ENCODE data around the gene CDKAL1.

CDKAL1 gene

DNA sequence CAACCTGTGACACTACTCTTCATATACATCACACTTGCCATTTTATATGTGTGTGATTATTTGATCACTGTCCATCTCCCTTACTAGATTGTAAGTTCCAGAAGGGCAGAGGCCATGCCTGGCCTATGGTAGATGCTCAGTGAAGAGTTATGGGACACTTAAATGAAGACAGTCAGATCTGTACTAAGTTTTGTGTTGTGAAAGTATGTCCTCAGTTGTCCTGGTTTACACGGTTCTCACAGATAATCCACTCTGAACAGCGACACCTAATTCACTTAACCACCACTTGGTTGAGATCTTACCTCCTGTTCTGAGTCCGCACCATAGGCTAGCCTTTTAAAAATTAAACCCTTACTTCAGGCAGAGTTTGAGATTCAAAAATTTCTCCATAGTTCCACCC, 625.2 kb downstream of the CDKAL1 start:
- ChIA-PET POLR2A (no interaction called here), CTCF (no interaction called here)
- DNase-seq (ENCODE audit: extremely low spot score), result no peak

DNA sequence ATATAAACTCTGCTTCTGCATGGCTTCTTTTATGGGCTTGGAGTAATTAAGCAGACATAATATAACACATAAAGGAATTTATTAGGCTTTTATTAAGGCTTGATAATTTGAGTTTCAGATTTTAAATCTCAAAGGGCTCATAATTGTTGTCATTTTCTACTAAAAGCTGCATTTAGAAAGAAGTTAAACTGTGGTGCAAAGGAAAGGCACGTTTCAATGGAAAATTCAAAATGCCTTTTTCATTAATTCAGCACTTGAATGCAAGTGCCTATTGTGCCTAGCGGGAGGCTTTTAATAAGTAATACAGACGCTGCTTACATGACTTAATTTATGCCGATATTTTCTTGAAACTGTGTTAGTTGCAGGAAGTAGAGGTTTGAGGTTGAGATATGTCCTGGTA, 627.5 kb downstream of the CDKAL1 start:
- POLR2A ChIA-PET, result no interaction called here
- CTCF ChIA-PET, result no interaction called here
- DNase-seq (ENCODE audit: extremely low spot score), result no peak
- TF ChIP-seq BHLHE40 (IDR thresholded peaks at IDR 0.05; ENCODE audit: borderline replicate concordance), result no peak
- TF ChIP-seq FOXK2 (IDR thresholded peaks at IDR 0.05), result no peak
- TF ChIP-seq L3MBTL2 (conservative IDR thresholded peaks at IDR 0.05), result no peak
- TF ChIP-seq HDGF (IDR thresholded peaks at IDR 0.05; ENCODE audit: borderline replicate concordance), result no peak
- no peak for TF ChIP-seq TARDBP (IDR thresholded peaks at IDR 0.05)
- no peak for TF ChIP-seq LEF1 (IDR thresholded peaks at IDR 0.05; ENCODE audit: borderline replicate concordance)
- TF ChIP-seq NFRKB (IDR thresholded peaks at IDR 0.05), result no peak
- TF ChIP-seq ZNF384 (IDR thresholded peaks at IDR 0.05), result no peak
- no peak for TF ChIP-seq CTBP1 (IDR thresholded peaks at IDR 0.05; ENCODE audit: borderline replicate concordance)
- no peak for TF ChIP-seq ELF4 (IDR thresholded peaks at IDR 0.05)
- no peak for TF ChIP-seq FOXA1 (IDR thresholded peaks at IDR 0.05)
- TF ChIP-seq ARNT (IDR thresholded peaks at IDR 0.05), result no peak
- TF ChIP-seq FOXM1 (IDR thresholded peaks at IDR 0.05; ENCODE audit: borderline replicate concordance), result no peak
- TF ChIP-seq, protein P1, sequence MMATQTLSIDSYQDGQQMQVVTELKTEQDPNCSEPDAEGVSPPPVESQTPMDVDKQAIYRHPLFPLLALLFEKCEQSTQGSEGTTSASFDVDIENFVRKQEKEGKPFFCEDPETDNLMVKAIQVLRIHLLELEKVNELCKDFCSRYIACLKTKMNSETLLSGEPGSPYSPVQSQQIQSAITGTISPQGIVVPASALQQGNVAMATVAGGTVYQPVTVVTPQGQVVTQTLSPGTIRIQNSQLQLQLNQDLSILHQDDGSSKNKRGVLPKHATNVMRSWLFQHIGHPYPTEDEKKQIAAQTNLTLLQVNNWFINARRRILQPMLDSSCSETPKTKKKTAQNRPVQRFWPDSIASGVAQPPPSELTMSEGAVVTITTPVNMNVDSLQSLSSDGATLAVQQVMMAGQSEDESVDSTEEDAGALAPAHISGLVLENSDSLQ (IDR thresholded peaks at IDR 0.05), result no peak
- no peak for TF ChIP-seq SUZ12 (IDR thresholded peaks at IDR 0.05)
- TF ChIP-seq SP1 (IDR thresholded peaks at IDR 0.05), result no peak

More for the DNA sequence above, 625.2 kb downstream of the CDKAL1 start:
- TF ChIP-seq TARDBP (IDR thresholded peaks at IDR 0.05) (no peak), SUZ12 (IDR thresholded peaks at IDR 0.05) (no peak), ELF4 (IDR thresholded peaks at IDR 0.05) (no peak), BHLHE40 (IDR thresholded peaks at IDR 0.05; ENCODE audit: borderline replicate concordance) (no peak), FOXK2 (IDR thresholded peaks at IDR 0.05) (no peak), CTBP1 (IDR thresholded peaks at IDR 0.05; ENCODE audit: borderline replicate concordance) (no peak), ZNF384 (IDR thresholded peaks at IDR 0.05) (no peak), FOXA1 (IDR thresholded peaks at IDR 0.05) (no peak), HDGF (IDR thresholded peaks at IDR 0.05; ENCODE audit: borderline replicate concordance) (no peak), ARNT (IDR thresholded peaks at IDR 0.05) (no peak), SP1 (IDR thresholded peaks at IDR 0.05) (no peak), L3MBTL2 (conservative IDR thresholded peaks at IDR 0.05) (no peak)
- TF ChIP-seq, protein P1 (IDR thresholded peaks at IDR 0.05), result no peak

DNA sequence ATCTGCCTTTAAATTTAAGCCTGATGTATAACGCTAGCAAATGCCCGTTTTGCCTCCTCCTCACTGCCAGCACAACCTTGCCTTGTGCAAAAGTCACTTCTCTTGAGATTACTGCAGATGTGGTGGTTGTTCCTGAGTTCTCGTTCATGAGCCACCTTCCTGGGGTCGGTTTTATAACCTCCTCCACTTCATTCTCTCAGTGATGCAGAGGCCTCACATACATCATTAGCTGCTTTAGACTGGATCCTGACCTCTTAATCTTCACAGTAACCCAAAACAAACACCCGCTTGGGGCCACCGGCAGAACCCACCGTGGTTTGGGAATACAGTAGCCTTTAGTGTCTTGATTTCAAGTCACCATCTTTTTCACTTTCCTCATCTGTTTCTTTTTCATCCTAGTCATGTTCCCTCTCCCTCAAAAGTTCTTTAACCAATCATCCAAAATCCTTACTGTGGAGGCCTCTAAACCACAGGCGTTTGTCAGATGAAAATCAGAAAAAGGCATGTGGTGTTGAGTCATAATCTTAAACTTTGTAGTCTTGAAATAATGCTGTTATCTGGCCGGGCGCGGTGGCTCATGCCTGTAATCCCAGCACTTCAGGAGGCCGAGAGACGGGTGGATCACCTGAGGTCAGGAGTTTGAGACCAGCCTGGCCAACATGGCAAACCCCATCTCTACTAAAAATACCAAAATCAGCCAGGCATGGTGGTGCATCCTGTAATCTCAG, 629.0 kb downstream of the CDKAL1 start:
- TF ChIP-seq FOXK2 (IDR thresholded peaks at IDR 0.05) (no peak), NFRKB (IDR thresholded peaks at IDR 0.05) (no peak), ELF4 (IDR thresholded peaks at IDR 0.05) (no peak), BHLHE40 (IDR thresholded peaks at IDR 0.05; ENCODE audit: borderline replicate concordance) (no peak), HDGF (IDR thresholded peaks at IDR 0.05; ENCODE audit: borderline replicate concordance) (no peak), LEF1 (IDR thresholded peaks at IDR 0.05; ENCODE audit: borderline replicate concordance) (no peak), ARNT (IDR thresholded peaks at IDR 0.05) (no peak), SUZ12 (IDR thresholded peaks at IDR 0.05) (no peak), FOXM1 (IDR thresholded peaks at IDR 0.05; ENCODE audit: borderline replicate concordance) (no peak), TARDBP (IDR thresholded peaks at IDR 0.05) (no peak), L3MBTL2 (conservative IDR thresholded peaks at IDR 0.05) (no peak), SP1 (IDR thresholded peaks at IDR 0.05) (no peak), ZNF384 (IDR thresholded peaks at IDR 0.05) (no peak), CTBP1 (IDR thresholded peaks at IDR 0.05; ENCODE audit: borderline replicate concordance) (no peak), FOXA1 (IDR thresholded peaks at IDR 0.05) (no peak)
- TF ChIP-seq, protein P1 (IDR thresholded peaks at IDR 0.05), result no peak
- ChIA-PET CTCF (interaction anchor here (0.6 kb wide), 1 partner anchor 38 kb away, joined by 3 read pairs; no protein-coding TSS in a partner anchor), POLR2A (no interaction called here)
- no peak for DNase-seq (ENCODE audit: extremely low spot score)

DNA sequence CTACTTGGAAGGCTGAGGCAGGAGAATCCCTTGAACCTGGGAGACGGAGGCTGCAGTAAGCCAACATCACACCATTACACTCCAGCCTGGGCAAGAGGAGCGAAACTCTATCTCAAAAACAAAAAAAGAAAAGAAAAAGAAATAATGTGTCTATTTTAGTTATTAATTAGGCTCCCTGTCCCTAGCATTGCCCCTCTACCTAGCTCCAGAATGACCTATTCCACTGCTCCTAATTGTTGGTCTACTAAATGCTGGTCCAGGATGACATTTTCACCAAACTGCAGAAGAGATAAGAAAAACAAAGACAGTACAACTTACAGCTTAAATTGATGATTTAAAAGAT, 629.6 kb downstream of the CDKAL1 start:
- ChIA-PET POLR2A (no interaction called here), CTCF (interaction anchor here (0.6 kb wide), 1 partner anchor 38 kb away, joined by 3 read pairs; no protein-coding TSS in a partner anchor)
- DNase-seq (ENCODE audit: extremely low spot score), result no peak
- no peak for TF ChIP-seq ELF4 (IDR thresholded peaks at IDR 0.05)
- no peak for TF ChIP-seq FOXK2 (IDR thresholded peaks at IDR 0.05)
- TF ChIP-seq, protein P1 (IDR thresholded peaks at IDR 0.05), result no peak
- no peak for TF ChIP-seq SUZ12 (IDR thresholded peaks at IDR 0.05)
- no peak for TF ChIP-seq LEF1 (IDR thresholded peaks at IDR 0.05; ENCODE audit: borderline replicate concordance)
- TF ChIP-seq NFRKB (IDR thresholded peaks at IDR 0.05), result no peak

DNA sequence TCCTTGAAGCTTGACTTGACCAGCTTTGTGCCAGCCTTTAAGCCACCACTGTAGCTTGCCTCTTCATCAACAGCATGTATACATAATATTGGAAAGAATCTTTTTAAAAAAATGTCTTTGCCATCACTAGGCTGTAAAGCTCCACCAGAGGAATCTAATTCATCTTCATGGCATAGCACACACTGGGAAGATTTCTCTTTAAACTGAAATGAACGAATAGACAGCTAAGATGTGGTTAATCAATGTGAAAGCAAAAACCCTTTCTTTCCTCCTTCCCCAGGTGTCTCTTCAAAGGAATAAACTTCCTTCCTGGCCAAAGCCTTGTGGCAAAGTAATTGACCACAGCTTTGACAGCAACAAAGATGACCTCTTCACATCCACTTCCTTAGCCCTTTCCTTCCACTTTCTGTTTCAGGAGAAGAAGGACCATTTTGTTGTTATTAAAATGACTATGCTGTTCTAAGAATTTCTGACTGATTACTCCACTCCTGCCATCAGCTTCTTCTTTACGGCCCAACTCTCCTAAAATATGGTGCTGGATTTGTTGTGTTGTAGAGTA, 630.6 kb downstream of the CDKAL1 start:
- POLR2A ChIA-PET, result no interaction called here
- CTCF ChIA-PET, result interaction anchor here (0.6 kb wide), 1 partner anchor 941 kb away, joined by 3 read pairs; no protein-coding TSS in a partner anchor
- no peak for DNase-seq (ENCODE audit: extremely low spot score)
- no peak for TF ChIP-seq NFRKB (IDR thresholded peaks at IDR 0.05)
- TF ChIP-seq, protein P1 (IDR thresholded peaks at IDR 0.05), result no peak
- no peak for TF ChIP-seq BHLHE40 (IDR thresholded peaks at IDR 0.05; ENCODE audit: borderline replicate concordance)
- TF ChIP-seq L3MBTL2 (conservative IDR thresholded peaks at IDR 0.05), result no peak
- TF ChIP-seq ZNF384 (IDR thresholded peaks at IDR 0.05), result no peak
- TF ChIP-seq HDGF (IDR thresholded peaks at IDR 0.05; ENCODE audit: borderline replicate concordance), result no peak
- TF ChIP-seq LEF1 (IDR thresholded peaks at IDR 0.05; ENCODE audit: borderline replicate concordance), result no peak
- no peak for TF ChIP-seq FOXM1 (IDR thresholded peaks at IDR 0.05; ENCODE audit: borderline replicate concordance)
- no peak for TF ChIP-seq SP1 (IDR thresholded peaks at IDR 0.05)
- TF ChIP-seq FOXK2 (IDR thresholded peaks at IDR 0.05), result no peak
- TF ChIP-seq CTBP1 (IDR thresholded peaks at IDR 0.05; ENCODE audit: borderline replicate concordance), result no peak
- TF ChIP-seq ARNT (IDR thresholded peaks at IDR 0.05), result no peak
- TF ChIP-seq SUZ12 (IDR thresholded peaks at IDR 0.05), result no peak
- no peak for TF ChIP-seq FOXA1 (IDR thresholded peaks at IDR 0.05)
- TF ChIP-seq ELF4 (IDR thresholded peaks at IDR 0.05), result no peak
- TF ChIP-seq TARDBP (IDR thresholded peaks at IDR 0.05), result no peak
